Measurements from ENCODE around the gene IFT27. TPM values are rescaled to one million over a fixed set of nuclear protein-coding genes. Genes with fewer than 3 reads are reported as not detected.

The IFT27 gene
- total and polyA plus RNA-seq, 2 of the 4 experiments (the other 2 are of a cell fraction) = 14.5 to 26.9 TPM

DNA sequence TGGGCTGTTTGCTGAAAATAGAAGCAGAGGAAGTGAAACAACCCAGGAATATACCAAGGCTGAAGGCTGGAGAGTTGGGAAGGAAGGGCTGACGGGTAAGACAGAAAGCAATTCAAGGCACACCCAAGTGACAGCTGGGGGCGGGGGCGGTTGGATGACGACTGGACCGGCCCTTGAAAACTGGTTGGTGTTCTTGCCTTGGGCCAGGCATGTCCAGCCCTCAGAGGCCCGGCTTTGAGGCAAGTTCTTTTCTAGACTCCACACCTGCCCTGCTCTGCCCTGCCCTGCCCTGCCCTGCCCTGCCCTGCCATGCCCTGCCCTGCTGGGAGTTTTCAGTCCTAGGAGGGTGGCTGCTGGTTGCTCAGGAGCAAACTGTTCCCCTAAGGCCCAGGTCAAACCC lies 38.1 kb downstream of the IFT27 start:
- Histone ChIP-seq H4K8ac (ENCODE audit: low read depth in 2 of 2, low read length in 2 of 2) (no peak overlapping the region), H3K9ac (ENCODE audit: low read depth, low read length) (no peak overlapping the region), H3K79me1 (ENCODE audit: low read depth in 1 of 2, low read length in 2 of 2) (no peaks in the 10 kb centered on the region), H4K91ac (ENCODE audit: insufficient read depth, low read depth, low read length) (no peak overlapping the region), H3K23ac (ENCODE audit: low read depth, low read length) (no peak overlapping the region), H3K18ac (ENCODE audit: low read depth, low read length) (no peak overlapping the region), H3K4ac (ENCODE audit: low read depth, low read length) (no peak overlapping the region), H3K9me1 (ENCODE audit: insufficient read depth, low read length) (no peaks in the 10 kb centered on the region), H2AK5ac (ENCODE audit: low read depth, low read length) (no peak overlapping the region), H2BK120ac (ENCODE audit: low read depth, low read length) (no peak overlapping the region), H3K36me3 (ENCODE audit: control insufficient read depth, insufficient read depth, low read length) (no peaks in the 10 kb centered on the region), H3K56ac (ENCODE audit: extremely low read depth, insufficient read depth, low read length) (no peak overlapping the region), H3K4me3 (ENCODE audit: insufficient read depth, low read depth, low read length) (no peak overlapping the region), H2BK20ac (ENCODE audit: low read depth, low read length) (no peak overlapping the region), H3K14ac (replicated peaks; ENCODE audit: low read depth, low read length) (no peak overlapping the region), H2BK5ac (ENCODE audit: low read depth, low read length, poor library complexity, severe bottlenecking) (no peak overlapping the region), H2AFZ (replicated peaks; ENCODE audit: low read length, poor library complexity) (no peak overlapping the region), H2AK9ac (replicated peaks; ENCODE audit: low read depth, low read length, poor library complexity) (no peak overlapping the region), H3K9me3 (ENCODE audit: control insufficient read depth, insufficient read depth, low read length) (peaks cover 4% of the 10 kb centered on the region; the same call in 1 of the 2 replicates), H4K5ac (ENCODE audit: low read depth, low read length) (no peak overlapping the region), H2BK15ac (ENCODE audit: low read depth, low read length) (no peak overlapping the region), H3K4me2 (ENCODE audit: low read depth, low read length) (no peak overlapping the region), H3K27ac (ENCODE audit: insufficient read depth, low read length) (no peak overlapping the region), H3K4me1 (ENCODE audit: control insufficient read depth, insufficient read depth, low read length) (no peaks in the 10 kb centered on the region), H4K20me1 (ENCODE audit: insufficient read depth, low read length) (no peaks in the 10 kb centered on the region), H3K27me3 (ENCODE audit: control insufficient read depth, insufficient read depth, low read length) (peaks cover 10% of the 10 kb centered on the region)
- ATAC-seq (ENCODE audit: low read depth) (no peak), DNase-seq (no peak)
- in situ Hi-C loops (cut with MboI; ENCODE audit: low sequenced_read_pairs) = no loop called here
- no TSS peak for BruUV-seq (replicated peaks)
- no peak for TF ChIP-seq NFE2L2 (IDR thresholded peaks at IDR 0.05; ENCODE audit: low read depth, low read length)
- TF ChIP-seq, protein P1, sequence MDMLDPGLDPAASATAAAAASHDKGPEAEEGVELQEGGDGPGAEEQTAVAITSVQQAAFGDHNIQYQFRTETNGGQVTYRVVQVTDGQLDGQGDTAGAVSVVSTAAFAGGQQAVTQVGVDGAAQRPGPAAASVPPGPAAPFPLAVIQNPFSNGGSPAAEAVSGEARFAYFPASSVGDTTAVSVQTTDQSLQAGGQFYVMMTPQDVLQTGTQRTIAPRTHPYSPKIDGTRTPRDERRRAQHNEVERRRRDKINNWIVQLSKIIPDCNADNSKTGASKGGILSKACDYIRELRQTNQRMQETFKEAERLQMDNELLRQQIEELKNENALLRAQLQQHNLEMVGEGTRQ (IDR thresholded peaks at IDR 0.05; ENCODE audit: low read depth, low read length) = no peak
- TF ChIP-seq POLR2A (IDR thresholded peaks at IDR 0.05; ENCODE audit: low read depth, low read length) = no peak
- no peak for TF ChIP-seq CEBPB (IDR thresholded peaks at IDR 0.05; ENCODE audit: low read depth, low read length)
- no peak for TF ChIP-seq RCOR1 (IDR thresholded peaks at IDR 0.05; ENCODE audit: insufficient replicate concordance, low read length)
- TF ChIP-seq MAZ (IDR thresholded peaks at IDR 0.05; ENCODE audit: borderline replicate concordance, low read depth, low read length) = no peak
- TF ChIP-seq SMC3 (IDR thresholded peaks at IDR 0.05; ENCODE audit: low read depth, low read length) = no peak
- no peak for TF ChIP-seq MXI1 (IDR thresholded peaks at IDR 0.05; ENCODE audit: borderline replicate concordance, low read depth, low read length)
- no peak for TF ChIP-seq RAD21 (IDR thresholded peaks at IDR 0.05; ENCODE audit: low read length)
- TF ChIP-seq, protein P2, sequence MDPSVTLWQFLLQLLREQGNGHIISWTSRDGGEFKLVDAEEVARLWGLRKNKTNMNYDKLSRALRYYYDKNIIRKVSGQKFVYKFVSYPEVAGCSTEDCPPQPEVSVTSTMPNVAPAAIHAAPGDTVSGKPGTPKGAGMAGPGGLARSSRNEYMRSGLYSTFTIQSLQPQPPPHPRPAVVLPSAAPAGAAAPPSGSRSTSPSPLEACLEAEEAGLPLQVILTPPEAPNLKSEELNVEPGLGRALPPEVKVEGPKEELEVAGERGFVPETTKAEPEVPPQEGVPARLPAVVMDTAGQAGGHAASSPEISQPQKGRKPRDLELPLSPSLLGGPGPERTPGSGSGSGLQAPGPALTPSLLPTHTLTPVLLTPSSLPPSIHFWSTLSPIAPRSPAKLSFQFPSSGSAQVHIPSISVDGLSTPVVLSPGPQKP (IDR thresholded peaks at IDR 0.05; ENCODE audit: borderline replicate concordance, low read depth, low read length) = no peak
- no peak for TF ChIP-seq MAFK (IDR thresholded peaks at IDR 0.05; ENCODE audit: low read depth, low read length)
- TF ChIP-seq FOS (IDR thresholded peaks at IDR 0.05; ENCODE audit: low read depth, low read length) = no peak
- CTCF ChIA-PET = no interaction called here
- dilution Hi-C loops (cut with HindIII; ENCODE audit: low sequenced_read_pairs, unreplicated experiment) = no loop called here
- POLR2A ChIA-PET (ENCODE audit: unreplicated experiment) = no interaction called here
- WGBS, 2 experiments (ENCODE audit: extremely low coverage in 2 of 2, insufficient read length in 1 of 2) = no CpG with 5 or more reads among the region's 6 CpGs
- intact Hi-C loops (cut with micrococcal nuclease) = no loop called here

Data from IMR-90 (cell line).